Activated naive CD4-positive, alpha-beta T cell treated with anti-CD3 and anti-CD28 coated beads, Interleukin-2, amount 50 U/mL, for 72 hours (primary cell): ENCODE data around the gene TPO. TPM values are rescaled to one million over a fixed set of nuclear protein-coding genes. Genes with fewer than 3 reads are reported as not detected.

Experiments used
- ATAC-seq, 2 donors: fragments of 150-1000 bp; cut with Tn5 transposase; 2 replicates each; pipeline ENCODE4 v1.10.0; 2021; ENCODE audit warnings: mild to moderate bottlenecking in 2 of 2, moderate library complexity in 2 of 2
- DNase-seq, 2 donors: peaks; one replicate each; pipeline ENCODE4 v3.0.0; 2021 to 2022; ENCODE audit warnings: low spot score in 2 of 2
- H3K27ac Mint-ChIP-seq, 2 donors: one replicate each; pipeline ENCODE4 v1.8.0; 2022; ENCODE audit warnings: mild to moderate bottlenecking in 2 of 2, mixed read lengths in 2 of 2
- H3K36me3 Mint-ChIP-seq, 2 donors: one replicate each; pipeline ENCODE4 v1.8.0; 2022; ENCODE audit warnings: mixed read lengths in 2 of 2
- H3K9me3 Mint-ChIP-seq, 2 donors: one replicate each; pipeline ENCODE4 v1.8.0; 2022; ENCODE audit warnings: mixed read lengths in 2 of 2
- total RNA-seq, 2 donors: library from RNA; stranded (reverse); gene quantifications; one replicate each; pipeline ENCODE4 v1.2.3, GENCODE V29; 2022

Gene TPO
- total RNA-seq, 2 donors from 2014 or later: not detected

- no peak for DNase-seq
- ATAC-seq: no peak
- Mint-ChIP-seq H3K9me3 (no peaks in the 10 kb centered on the region), H3K36me3 (no peaks in the 10 kb centered on the region), H3K27ac (no peak overlapping the region)
Observed at GRCh38 chr2:1460851-1461418, 47.7 kb downstream of the TPO start.

- no peak overlapping the region for H3K27ac Mint-ChIP-seq
Observed at GRCh38 chr2:1461507-1462390, 48.5 kb downstream of the TPO start.

GRCh38 chr2:1462994-1463393 is 49.7 kb downstream of the TPO start:
- Mint-ChIP-seq H3K36me3 (peaks cover 0 to 9% of the 10 kb centered on the region in 2 donors), H3K9me3 (peaks cover 9 to 11% of the 10 kb centered on the region in 2 donors), H3K27ac (no peak overlapping the region)
- no peak for DNase-seq
- no peak for ATAC-seq

More at GRCh38 chr2:1461507-1462390, 48.5 kb downstream of the TPO start:
- ATAC-seq (no peak), DNase-seq (no peak)
- H3K36me3 Mint-ChIP-seq: peaks cover 0 to 6% of the 10 kb centered on the region in 2 donors
- peaks cover 4% of the 10 kb centered on the region in 2 donors for H3K9me3 Mint-ChIP-seq

- no peak for DNase-seq
- no peak for ATAC-seq
- Mint-ChIP-seq H3K27ac (no peak overlapping the region), H3K9me3 (peaks cover 17 to 25% of the 10 kb centered on the region in 2 donors), H3K36me3 (peaks cover 0 to 6% of the 10 kb centered on the region in 2 donors)
Observed at GRCh38 chr2:1472350-1472749, 59.1 kb downstream of the TPO start.

GRCh38 chr2:1476617-1477195 is 63.4 kb downstream of the TPO start:
- ATAC-seq (no peak), DNase-seq (no peak)
- Mint-ChIP-seq H3K36me3 (no peaks in the 10 kb centered on the region), H3K27ac (no peak overlapping the region), H3K9me3 (peaks cover 0 to 6% of the 10 kb centered on the region in 2 donors)

GRCh38 chr2:1477196-1478040 is 64.2 kb downstream of the TPO start:
- Mint-ChIP-seq H3K27ac (no peak overlapping the region), H3K36me3 (no peaks in the 10 kb centered on the region), H3K9me3 (no peaks in the 10 kb centered on the region)
- DNase-seq (no peak), ATAC-seq (no peak)

- no peak for DNase-seq
- Mint-ChIP-seq H3K36me3 (no peaks in the 10 kb centered on the region), H3K27ac (peak overlapping the region in 1 of 2 donors; percentile 70), H3K9me3 (no peaks in the 10 kb centered on the region)
- no peak for ATAC-seq
Observed at GRCh38 chr2:1478311-1479305, 65.3 kb downstream of the TPO start.

GRCh38 chr2:1479346-1479745 is 66.1 kb downstream of the TPO start:
- H3K27ac Mint-ChIP-seq: peak overlapping the region in 1 of 2 donors; percentile 70
- ATAC-seq (no peak), DNase-seq (no peak)
- no peaks in the 10 kb centered on the region for H3K9me3 Mint-ChIP-seq
- H3K36me3 Mint-ChIP-seq: no peaks in the 10 kb centered on the region

- ATAC-seq (no peak), DNase-seq (no peak)
- Mint-ChIP-seq H3K27ac (no peak overlapping the region), H3K36me3 (no peaks in the 10 kb centered on the region), H3K9me3 (no peaks in the 10 kb centered on the region)
Observed at GRCh38 chr2:1480671-1481076, 67.4 kb downstream of the TPO start.

GRCh38 chr2:1481406-1482252 is 68.4 kb downstream of the TPO start:
- no peaks in the 10 kb centered on the region for H3K9me3 Mint-ChIP-seq
- no peaks in the 10 kb centered on the region for H3K36me3 Mint-ChIP-seq
- DNase-seq: no peak
- no peak overlapping the region for H3K27ac Mint-ChIP-seq
- no peak for ATAC-seq

- Mint-ChIP-seq H3K36me3 (no peaks in the 10 kb centered on the region), H3K27ac (no peak overlapping the region), H3K9me3 (no peaks in the 10 kb centered on the region)
- DNase-seq (no peak), ATAC-seq (no peak)
Observed at GRCh38 chr2:1482253-1482675, 69.0 kb downstream of the TPO start.

- ATAC-seq (no peak), DNase-seq (no peak)
- H3K27ac Mint-ChIP-seq: no peak overlapping the region
- H3K36me3 Mint-ChIP-seq: no peaks in the 10 kb centered on the region
- no peaks in the 10 kb centered on the region for H3K9me3 Mint-ChIP-seq
Observed at GRCh38 chr2:1482981-1483380, 69.7 kb downstream of the TPO start.

GRCh38 chr2:1483551-1483950 is 70.3 kb downstream of the TPO start:
- H3K9me3 Mint-ChIP-seq: no peaks in the 10 kb centered on the region
- H3K36me3 Mint-ChIP-seq: no peaks in the 10 kb centered on the region
- ATAC-seq (no peak), DNase-seq (no peak)
- H3K27ac Mint-ChIP-seq: no peak overlapping the region

- DNase-seq: no peak
- no peak for ATAC-seq
- Mint-ChIP-seq H3K9me3 (no peaks in the 10 kb centered on the region), H3K27ac (no peak overlapping the region), H3K36me3 (no peaks in the 10 kb centered on the region)
Observed at GRCh38 chr2:1484131-1484884, 71.0 kb downstream of the TPO start.
